Embryonic facial prominence (tissue), 1 donor: ENCODE measurements around the gene AXIN1.

Source experiments
- DNase-seq: peaks from one replicate; pipeline ENCODE4 v3.0.0-alpha.2; 2016; ENCODE audit errors: extremely low spot score

AXIN1 gene

DNA sequence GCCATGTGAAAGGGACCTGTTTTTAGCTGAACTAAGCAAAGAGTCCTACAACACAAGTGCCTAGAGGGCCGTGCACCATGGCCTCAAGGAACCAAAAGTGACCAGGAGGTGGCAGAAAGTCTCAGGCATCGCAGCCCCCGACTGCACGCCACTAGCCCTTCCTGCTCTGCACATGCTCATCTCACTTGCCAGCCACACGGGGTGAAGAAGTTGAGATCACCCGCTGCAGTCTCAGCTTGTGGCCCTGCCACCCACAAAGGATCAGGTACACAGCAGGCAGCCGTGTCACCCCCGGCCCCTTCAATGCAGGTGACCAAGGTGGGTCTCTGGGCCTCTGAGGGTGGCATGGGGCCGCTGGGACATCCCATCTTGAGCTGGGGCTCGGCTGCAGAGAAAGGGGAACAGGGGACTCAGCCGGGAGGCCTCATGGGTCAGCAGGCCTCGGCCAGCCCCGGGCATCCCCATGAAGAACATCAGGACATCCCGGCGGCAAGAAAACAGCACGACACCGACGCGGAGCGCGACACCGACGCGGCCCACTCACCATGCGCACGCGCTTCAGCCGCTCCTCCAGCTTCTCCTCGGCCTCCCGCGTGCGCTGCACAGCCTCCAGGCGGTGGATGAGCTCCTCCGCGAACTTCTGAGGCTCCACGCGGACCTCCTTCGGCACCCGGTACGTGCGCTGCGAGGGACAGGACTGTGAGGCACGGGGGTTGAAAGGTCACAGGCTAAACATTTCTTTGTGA is 48.6 kb downstream of the AXIN1 start:
- no peak for DNase-seq

GRCh38 chr16:301950-302349 is 50.6 kb downstream of the AXIN1 start:
- no peak for DNase-seq

DNA sequence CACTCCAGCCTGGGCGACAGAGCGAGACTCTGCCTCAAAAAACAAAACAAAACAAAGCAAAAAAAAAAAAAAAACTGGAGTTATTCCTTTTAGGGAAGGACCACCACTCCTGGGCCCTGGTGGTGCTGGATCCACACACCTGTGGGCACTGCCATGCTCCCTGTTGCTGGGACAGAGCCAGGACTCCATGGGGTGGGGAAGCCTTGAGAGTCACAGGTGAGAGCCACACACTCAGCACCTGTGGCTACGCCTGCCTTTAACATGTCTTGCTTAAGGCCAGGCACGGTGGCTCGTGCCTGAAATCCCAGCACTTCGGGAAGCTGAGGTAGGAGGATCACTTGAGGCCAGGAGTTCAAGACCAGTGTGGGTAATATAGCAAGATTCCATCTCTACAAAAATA is 51.3 kb downstream of the AXIN1 start:
- no peak for DNase-seq

GRCh38 chr16:297832-298231 is 54.7 kb downstream of the AXIN1 start:
- DNase-seq, result no peak

GRCh38 chr16:296806-297510 is 55.6 kb downstream of the AXIN1 start:
- DNase-seq, result no peak

DNA sequence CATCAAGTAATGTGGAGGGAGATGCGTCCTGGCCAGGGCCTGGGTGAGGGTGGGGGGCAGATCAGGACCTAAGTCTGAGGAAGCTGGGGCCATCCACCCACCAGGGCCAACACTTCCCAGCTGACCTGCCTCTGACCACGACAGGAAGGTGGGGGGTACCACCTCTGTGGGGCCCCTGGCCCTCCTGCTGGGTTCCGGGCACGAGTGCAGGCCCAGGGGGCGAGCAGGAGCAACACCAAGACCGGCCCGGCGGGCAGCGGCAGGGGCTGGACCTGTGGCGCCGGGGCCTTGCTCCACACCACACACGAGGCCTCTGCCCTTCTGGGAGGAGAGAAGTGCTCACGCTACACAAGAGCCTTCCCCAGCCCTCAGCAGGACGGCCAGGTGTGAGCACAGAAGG is 56.2 kb downstream of the AXIN1 start:
- DNase-seq, result no peak

GRCh38 chr16:293043-293775 is 59.3 kb downstream of the AXIN1 start:
- no peak for DNase-seq

- no peak for DNase-seq
Measured at GRCh38 chr16:291539-291938, 61.0 kb downstream of the AXIN1 start.

DNA sequence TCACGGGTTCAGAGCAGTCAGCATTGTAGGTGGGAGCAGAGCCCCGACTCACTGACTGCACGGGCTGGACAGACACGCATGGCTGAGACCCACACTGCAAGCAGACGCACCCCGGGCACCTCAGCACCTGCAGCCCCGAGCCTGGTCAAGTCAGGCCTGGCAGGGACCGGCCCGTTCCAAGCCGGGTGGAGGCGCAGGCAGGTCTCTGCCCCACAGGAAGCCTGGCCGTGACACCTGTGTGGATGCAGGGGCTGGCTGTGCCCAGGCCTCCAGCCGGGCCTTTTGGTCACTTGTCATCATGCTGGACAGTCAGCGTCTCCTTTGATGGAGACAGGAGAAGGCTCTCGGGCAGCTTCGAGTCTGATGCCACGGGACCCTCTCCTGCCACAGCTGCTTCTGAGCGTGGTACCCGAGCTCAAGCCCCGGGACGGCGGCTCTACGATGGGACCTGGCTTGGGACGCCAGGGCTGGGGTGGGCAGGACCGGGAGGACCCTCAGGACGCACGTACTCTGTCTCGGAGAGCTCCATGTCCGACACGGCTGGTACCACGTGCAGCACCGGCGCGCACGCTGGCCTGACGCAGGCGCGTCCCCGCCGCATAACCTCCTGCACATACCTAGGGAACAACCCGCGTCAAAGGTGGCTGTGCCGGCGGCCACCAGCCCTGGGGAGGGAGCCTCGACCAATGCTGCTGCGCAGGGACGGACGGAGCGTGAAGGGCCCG is 61.7 kb downstream of the AXIN1 start:
- no peak for DNase-seq

DNA sequence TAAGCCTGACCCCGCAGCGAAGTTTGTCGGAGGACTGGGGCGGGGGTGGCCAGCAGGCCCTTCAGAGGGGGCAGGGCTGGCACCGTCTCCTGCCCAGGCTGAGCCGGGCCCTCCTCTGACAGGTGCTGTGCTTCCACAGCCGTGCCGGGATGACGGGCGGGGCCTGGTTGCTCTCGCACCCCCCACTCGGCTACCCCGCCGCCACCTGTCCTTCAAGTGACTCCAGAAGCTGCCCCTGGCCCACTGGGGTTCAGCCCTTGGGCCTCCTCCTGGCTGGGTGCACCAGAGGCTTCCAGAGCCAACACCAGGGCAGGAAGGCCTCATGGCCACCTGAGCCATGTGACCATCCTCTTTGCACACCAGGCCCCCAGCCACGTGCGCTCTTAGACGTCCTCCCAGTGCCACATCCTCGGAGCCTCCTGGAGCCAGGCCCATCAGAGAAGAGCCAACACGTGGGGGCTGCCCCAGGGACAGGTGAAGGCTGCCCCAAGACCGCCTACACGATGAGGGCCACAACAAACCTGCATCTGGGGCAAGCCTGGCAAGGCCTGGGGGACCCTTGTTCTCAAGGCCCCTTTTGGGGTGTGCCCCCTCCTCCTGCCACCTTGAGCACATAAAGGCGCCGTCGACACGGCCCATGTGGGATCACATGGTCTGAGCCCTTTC is 62.4 kb downstream of the AXIN1 start:
- no peak for DNase-seq

- DNase-seq, result no peak
Measured at GRCh38 chr16:289395-289997, 63.0 kb downstream of the AXIN1 start.

DNA sequence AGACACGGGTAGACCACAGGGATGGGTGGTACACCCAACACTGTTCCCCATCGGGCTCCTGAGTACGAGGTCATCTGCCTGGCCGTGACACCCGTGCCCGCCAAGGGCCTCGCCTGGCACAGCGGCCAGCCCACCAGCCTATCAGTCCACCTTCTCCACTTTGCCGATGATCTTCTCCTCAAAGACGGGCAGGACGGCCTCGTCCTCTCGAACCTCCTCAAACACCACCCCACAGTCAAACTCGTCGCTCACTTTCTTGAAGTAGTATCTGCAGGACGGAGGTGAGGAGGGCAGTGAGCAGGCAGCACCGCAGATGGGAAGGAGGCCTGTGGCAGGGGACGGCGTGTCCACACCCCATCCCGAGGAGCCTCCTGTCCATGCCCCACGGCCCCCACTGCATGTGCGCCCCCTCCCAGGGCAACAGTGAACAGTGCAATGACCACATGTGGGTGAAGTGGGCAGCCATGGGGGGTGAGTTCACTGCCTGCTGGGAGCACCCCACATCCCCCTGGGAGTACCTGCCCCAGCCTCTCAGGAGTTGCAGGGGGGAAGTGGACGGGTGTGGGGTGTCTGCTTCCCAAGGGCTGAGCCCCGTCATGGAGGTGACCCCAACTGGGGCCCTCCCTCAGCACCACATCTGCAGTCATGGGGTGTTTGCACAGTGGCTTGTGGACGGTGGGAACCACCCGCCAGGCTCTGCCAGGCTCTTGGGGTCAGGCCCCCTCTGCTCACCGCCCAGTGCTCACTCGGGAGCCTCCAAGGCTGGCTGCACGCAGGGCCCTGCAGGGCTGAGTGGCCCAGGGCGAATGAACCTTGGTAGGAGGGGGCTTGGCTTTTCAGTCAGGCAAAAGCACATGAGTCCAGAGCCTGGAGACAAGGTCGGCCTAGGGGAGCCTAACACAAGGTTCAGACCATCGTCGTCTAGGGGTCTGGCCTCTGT is 64.3 kb downstream of the AXIN1 start:
- DNase-seq, result no peak

DNA sequence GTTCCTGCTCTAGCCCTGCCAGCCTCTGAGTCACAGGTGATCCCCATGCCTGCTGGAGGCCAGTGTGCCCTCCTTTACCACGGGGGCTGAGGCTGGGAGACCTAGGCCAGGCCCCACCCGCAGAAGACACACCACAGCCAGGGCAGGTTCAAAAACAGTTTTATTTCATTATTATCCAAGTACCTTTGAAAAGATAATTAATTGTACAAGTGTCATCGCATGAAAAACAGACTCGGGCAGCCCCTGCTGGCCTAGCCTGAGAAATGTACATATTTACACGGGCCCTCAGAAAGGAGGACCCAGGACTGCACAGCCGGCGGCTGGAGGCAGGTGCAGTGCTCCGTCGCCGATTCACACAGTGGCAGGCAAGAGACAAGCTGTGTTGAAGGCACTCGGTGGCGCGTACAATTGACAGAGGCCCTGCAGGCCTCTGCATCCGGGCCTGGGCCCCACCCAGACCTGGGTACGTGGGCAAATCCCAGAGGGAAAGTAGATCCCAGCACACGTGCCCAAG is 65.2 kb downstream of the AXIN1 start:
- DNase-seq, result no peak

- no peak for DNase-seq
Measured at GRCh38 chr16:286491-287297, 65.8 kb downstream of the AXIN1 start.

DNA sequence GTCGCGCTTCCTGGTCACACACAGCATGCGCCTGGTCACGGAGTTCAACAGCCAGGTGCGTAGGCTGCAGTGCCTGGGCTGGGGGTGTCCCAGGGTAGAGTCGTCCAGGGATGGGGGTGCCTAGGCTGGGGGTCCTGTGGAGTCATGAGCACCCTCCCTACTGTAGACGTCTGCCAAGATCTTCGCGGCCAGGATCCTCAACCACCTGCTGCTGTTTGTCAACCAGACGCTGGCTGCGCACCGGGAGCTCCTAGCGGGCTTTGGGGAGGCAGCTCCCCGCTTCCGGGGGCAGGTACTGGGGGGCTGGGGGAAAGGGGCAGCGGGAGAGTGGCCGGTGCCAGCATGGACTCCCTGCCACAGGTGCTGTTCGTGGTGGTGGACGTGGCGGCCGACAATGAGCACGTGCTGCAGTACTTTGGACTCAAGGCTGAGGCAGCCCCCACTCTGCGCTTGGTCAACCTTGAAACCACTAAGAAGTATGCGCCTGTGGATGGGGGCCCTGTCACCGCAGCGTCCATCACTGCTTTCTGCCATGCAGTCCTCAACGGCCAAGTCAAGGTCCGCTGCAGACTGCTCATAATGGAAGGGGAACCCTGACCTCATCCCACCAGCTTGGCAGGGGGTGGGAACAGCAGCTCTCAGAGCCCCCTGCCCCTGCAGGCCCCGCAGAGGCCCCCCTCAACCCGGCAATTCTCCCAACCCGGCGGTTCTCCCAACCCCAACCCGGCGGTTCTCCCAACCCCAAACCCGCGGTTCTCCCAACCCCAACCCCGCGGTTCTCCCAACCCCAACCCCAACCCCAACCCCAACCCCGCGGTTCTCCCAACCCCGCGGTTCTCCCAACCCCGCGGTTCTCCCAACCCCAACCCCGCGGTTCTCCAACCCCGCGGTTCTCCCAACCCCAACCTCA is 67.1 kb downstream of the AXIN1 start:
- DNase-seq, result no peak

- no peak for DNase-seq
Measured at GRCh38 chr16:284204-285120, 68.1 kb downstream of the AXIN1 start.
